Loucy (cell line): ENCODE results near the gene ABHD2.

ENCODE experiments used
- H2AFZ ChIP-seq: fragments of 200-600 bp; sonication (generic); 2 replicates; pipeline ENCODE4 v1.6.0; 2016; ENCODE audit warnings: antibody characterized with exemption, mild to moderate bottlenecking, low read length, moderate library complexity
- H3F3A ChIP-seq: fragments of 200-600 bp; 2 replicates; pipeline ENCODE4 v1.6.0; 2016; ENCODE audit warnings: antibody characterized with exemption, low read depth, mild to moderate bottlenecking
- H3K27me3 ChIP-seq: fragments of 200-600 bp; sonication (generic); 2 replicates; pipeline ENCODE4 v1.6.1; 2014; ENCODE audit warnings: low read length, mild to moderate bottlenecking; ENCODE audit not compliant: insufficient read depth, poor library complexity, severe bottlenecking
- H3K36me3 ChIP-seq: fragments of 200-600 bp; sonication (generic); 2 replicates; pipeline ENCODE4 v1.6.1; 2016; ENCODE audit warnings: low read length; ENCODE audit not compliant: insufficient read depth
- H3K4me1 ChIP-seq: fragments of 200-600 bp; sonication (generic); 2 replicates; pipeline ENCODE4 v1.5.1; 2014; ENCODE audit warnings: low read length, mild to moderate bottlenecking; ENCODE audit not compliant: insufficient read depth, poor library complexity, severe bottlenecking
- H3K4me2 ChIP-seq: fragments of 200-600 bp; sonication (generic); 2 replicates; pipeline ENCODE4 v1.6.0; 2014; ENCODE audit warnings: antibody characterized with exemption, low read length, low read depth, mild to moderate bottlenecking; ENCODE audit not compliant: poor library complexity, severe bottlenecking
- H3K4me3 ChIP-seq: fragments of 200-600 bp; sonication (generic); 2 replicates; pipeline ENCODE4 v1.5.1; 2014; ENCODE audit warnings: low read length, mild to moderate bottlenecking, mixed read lengths; ENCODE audit not compliant: poor library complexity, severe bottlenecking
- H3K79me2 ChIP-seq: fragments of 200-600 bp; sonication (generic); 2 replicates; pipeline ENCODE4 v1.6.1; 2014; ENCODE audit warnings: low read length; ENCODE audit not compliant: insufficient read depth
- H3K9ac ChIP-seq: fragments of 200-600 bp; sonication (generic); 2 replicates; pipeline ENCODE4 v1.6.0; 2014; ENCODE audit warnings: mild to moderate bottlenecking, low read depth, low read length, moderate library complexity; ENCODE audit not compliant: poor library complexity, severe bottlenecking
- H3K9me2 ChIP-seq: fragments of 200-600 bp; sonication (generic); replicated peaks from 2 replicates; pipeline ENCODE4 v1.6.1; 2016; ENCODE audit warnings: low read depth, low read length, mixed read lengths
- H3K9me3 ChIP-seq: fragments of 200-600 bp; sonication (generic); 2 replicates; pipeline ENCODE4 v1.6.1; 2014; ENCODE audit warnings: mild to moderate bottlenecking, antibody characterized with exemption, low read length, low read depth; ENCODE audit not compliant: insufficient read depth
- H4K20me1 ChIP-seq: fragments of 200-600 bp; sonication (generic); 2 replicates; pipeline ENCODE4 v1.6.0; 2014; ENCODE audit warnings: antibody characterized with exemption, low read length, mild to moderate bottlenecking; ENCODE audit not compliant: insufficient read depth, poor library complexity, severe bottlenecking
- EZH2phosphoT487 ChIP-seq: fragments of 200-600 bp; IDR thresholded peaks from 2 replicates; pipeline ENCODE4 v1.6.1; 2018; ENCODE audit warnings: antibody characterized with exemption, mild to moderate bottlenecking, moderate library complexity, borderline replicate concordance
- TF ChIP-seq, protein P1 (sequence below): fragments of 200-600 bp; sonication (generic); conservative IDR thresholded peaks from 2 replicates; pipeline ENCODE4 v1.5.1; 2014; ENCODE audit warnings: mild to moderate bottlenecking, antibody characterized with exemption, low read length

The ABHD2 gene

GRCh38 chr15:89098281-89098680 lies 10.0 kb downstream of the ABHD2 start:
- Histone ChIP-seq H3K9ac (no peak overlapping the region), H3K9me2 (no peaks in the 10 kb centered on the region), H3K27me3 (no peaks in the 10 kb centered on the region), H2AFZ (no peak overlapping the region), H3K4me3 (no peak overlapping the region), H3K36me3 (no peaks in the 10 kb centered on the region), H3K4me2 (no peak overlapping the region), H3F3A (no peaks in the 10 kb centered on the region), H3K79me2 (peaks cover 83% of the 10 kb centered on the region), H3K9me3 (no peaks in the 10 kb centered on the region), H3K4me1 (peaks cover 23% of the 10 kb centered on the region), H4K20me1 (no peaks in the 10 kb centered on the region)
- TF ChIP-seq EZH2phosphoT487: no peak
- TF ChIP-seq, protein P1, sequence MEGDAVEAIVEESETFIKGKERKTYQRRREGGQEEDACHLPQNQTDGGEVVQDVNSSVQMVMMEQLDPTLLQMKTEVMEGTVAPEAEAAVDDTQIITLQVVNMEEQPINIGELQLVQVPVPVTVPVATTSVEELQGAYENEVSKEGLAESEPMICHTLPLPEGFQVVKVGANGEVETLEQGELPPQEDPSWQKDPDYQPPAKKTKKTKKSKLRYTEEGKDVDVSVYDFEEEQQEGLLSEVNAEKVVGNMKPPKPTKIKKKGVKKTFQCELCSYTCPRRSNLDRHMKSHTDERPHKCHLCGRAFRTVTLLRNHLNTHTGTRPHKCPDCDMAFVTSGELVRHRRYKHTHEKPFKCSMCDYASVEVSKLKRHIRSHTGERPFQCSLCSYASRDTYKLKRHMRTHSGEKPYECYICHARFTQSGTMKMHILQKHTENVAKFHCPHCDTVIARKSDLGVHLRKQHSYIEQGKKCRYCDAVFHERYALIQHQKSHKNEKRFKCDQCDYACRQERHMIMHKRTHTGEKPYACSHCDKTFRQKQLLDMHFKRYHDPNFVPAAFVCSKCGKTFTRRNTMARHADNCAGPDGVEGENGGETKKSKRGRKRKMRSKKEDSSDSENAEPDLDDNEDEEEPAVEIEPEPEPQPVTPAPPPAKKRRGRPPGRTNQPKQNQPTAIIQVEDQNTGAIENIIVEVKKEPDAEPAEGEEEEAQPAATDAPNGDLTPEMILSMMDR: no peak

DNA sequence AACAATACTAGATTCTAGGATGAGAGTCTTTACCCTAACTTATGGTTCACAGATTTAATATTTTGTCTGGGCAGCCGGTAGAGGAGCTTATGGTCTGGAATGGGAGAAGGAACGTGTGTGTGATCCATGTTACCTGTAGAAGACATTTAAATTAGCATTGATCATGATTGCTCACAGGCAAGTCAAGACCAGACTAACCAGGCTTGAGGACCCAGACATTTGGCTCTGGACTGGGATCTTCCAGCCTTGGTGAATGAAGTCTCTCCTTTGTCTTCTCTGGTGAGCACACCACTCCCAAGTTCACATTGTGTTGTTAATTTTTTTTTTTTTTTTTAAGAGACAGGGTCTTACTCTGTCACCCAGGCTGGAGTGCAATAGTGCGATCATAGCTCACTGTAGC lies 11.7 kb downstream of the ABHD2 start:
- Histone ChIP-seq H3K9me3 (no peaks in the 10 kb centered on the region), H3K79me2 (peaks cover 70% of the 10 kb centered on the region), H3K9ac (no peak overlapping the region), H3K27me3 (no peaks in the 10 kb centered on the region), H3K36me3 (peaks cover 9% of the 10 kb centered on the region; the same call in 1 of the 2 replicates), H2AFZ (no peak overlapping the region), H3K9me2 (no peaks in the 10 kb centered on the region), H4K20me1 (no peaks in the 10 kb centered on the region), H3K4me1 (peaks cover 18% of the 10 kb centered on the region), H3F3A (no peaks in the 10 kb centered on the region), H3K4me3 (no peak overlapping the region), H3K4me2 (no peak overlapping the region)
- TF ChIP-seq, protein P1: no peak
- no peak for TF ChIP-seq EZH2phosphoT487

DNA sequence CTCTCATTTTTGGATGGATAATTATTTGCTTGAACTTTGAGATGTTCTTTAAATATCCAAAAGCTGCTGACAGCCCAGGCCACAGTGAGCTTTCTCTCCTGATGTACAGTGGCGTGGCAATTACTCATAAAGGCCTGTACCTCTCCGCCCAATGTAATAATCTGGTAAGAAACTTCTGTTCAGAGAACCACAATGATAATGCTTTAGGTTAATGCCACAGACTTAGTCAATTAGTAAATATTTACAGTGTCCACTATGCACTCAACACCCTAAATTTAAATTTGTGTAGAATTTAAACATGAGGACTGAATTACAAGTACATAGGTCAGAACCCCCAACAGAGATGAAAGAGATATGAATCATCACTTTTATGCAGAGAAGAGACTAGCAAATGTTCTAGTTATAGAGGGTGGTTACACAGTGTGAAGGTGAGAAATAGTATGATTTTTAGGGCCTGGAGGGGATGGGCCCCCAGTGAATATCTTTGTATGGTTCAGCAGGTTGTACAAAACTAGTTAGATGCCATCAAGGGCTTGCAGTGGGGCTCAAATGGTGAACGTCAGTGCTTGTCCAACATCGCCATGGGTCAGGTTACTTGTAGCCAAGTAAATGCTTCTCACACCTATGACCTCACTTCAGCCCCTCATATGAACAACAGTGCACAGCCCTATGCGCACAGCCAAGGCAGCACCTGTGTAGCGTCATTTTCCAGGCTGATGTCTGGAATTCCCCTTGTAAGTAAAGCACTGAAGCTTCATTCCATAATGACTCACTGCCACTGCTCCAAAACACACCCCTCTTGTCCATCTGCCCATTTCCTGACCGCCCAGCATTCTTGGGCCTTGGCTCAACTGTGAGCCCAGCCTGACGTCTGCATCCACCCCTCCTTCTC lies 13.3 kb downstream of the ABHD2 start:
- Histone ChIP-seq H3K4me2 (no peak overlapping the region), H4K20me1 (no peaks in the 10 kb centered on the region), H3K9ac (no peak overlapping the region), H3K4me1 (peaks cover 13% of the 10 kb centered on the region), H2AFZ (no peak overlapping the region), H3K4me3 (no peak overlapping the region), H3K36me3 (peaks cover 9% of the 10 kb centered on the region; the same call in 1 of the 2 replicates), H3K9me2 (no peaks in the 10 kb centered on the region), H3K79me2 (peaks cover 60% of the 10 kb centered on the region), H3K9me3 (no peaks in the 10 kb centered on the region), H3F3A (no peaks in the 10 kb centered on the region), H3K27me3 (no peaks in the 10 kb centered on the region)
- TF ChIP-seq, protein P1: no peak
- no peak for TF ChIP-seq EZH2phosphoT487
